Skeletal muscle satellite cell (primary cell): Measurements from ENCODE around the gene FAM234B. TPM values are rescaled to one million over a fixed set of nuclear protein-coding genes. Genes with fewer than 3 reads are reported as not detected.

Source experiments
- H3K27me3 ChIP-seq: 2 replicates; pipeline ENCODE4 v1.7.0; 2013; ENCODE audit warnings: low read length; ENCODE audit not compliant: control insufficient read depth, insufficient read depth
- H3K36me3 ChIP-seq: 2 replicates; pipeline ENCODE4 v1.7.0; 2013; ENCODE audit warnings: mild to moderate bottlenecking, control low read depth, low read length; ENCODE audit not compliant: insufficient read depth
- H3K4me1 ChIP-seq: 2 replicates; pipeline ENCODE4 v1.7.0; 2013; ENCODE audit warnings: low read length; ENCODE audit not compliant: control insufficient read depth, insufficient read depth
- H3K4me2 ChIP-seq: 2 replicates; pipeline ENCODE4 v1.7.0; 2013; ENCODE audit warnings: mild to moderate bottlenecking, low read length
- H3K4me3 ChIP-seq: 2 replicates; pipeline ENCODE4 v1.7.0; 2013; ENCODE audit warnings: low read length
- H3K9ac ChIP-seq: 2 replicates; pipeline ENCODE4 v1.7.0; 2013; ENCODE audit warnings: mild to moderate bottlenecking, low read depth, low read length, moderate library complexity
- H3K9me3 ChIP-seq: replicated peaks from 2 replicates; pipeline ENCODE4 v1.7.0; 2013; ENCODE audit warnings: mild to moderate bottlenecking, control low read depth, low read length
- total RNA-seq: library from RNA; depleted of rRNA; stranded (reverse); fragments of >200 nt; gene quantifications from 2 replicates; pipeline ENCODE4 v1.2.3, GENCODE V29; 2012; rRNA removed

The FAM234B gene
- 9.1 and 10.7 TPM in 2 replicates for total RNA-seq

GRCh38 chr12:13044002-13044905, at the start of gene FAM234B:
Gene FAM234B (plus strand): TSS chr12:13044381. CDS start chr12:13044404, 23 bp downstream.
- Histone ChIP-seq H3K36me3 (no peaks in the 10 kb centered on the region), H3K4me1 (peaks cover 12% of the 10 kb centered on the region), H3K27me3 (no peaks in the 10 kb centered on the region), H3K9ac (peak within 1 kb of the TSS; percentile 81), H3K4me3 (peak within 1 kb of the TSS; percentile 94), H3K9me3 (no peaks in the 10 kb centered on the region), H3K4me2 (peak within 1 kb of the TSS; percentile 90)

GRCh38 chr12:12995088-12995487, 49.1 kb upstream of the FAM234B start:
- Histone ChIP-seq H3K4me2 (no peak overlapping the region), H3K4me1 (peaks cover 42% of the 10 kb centered on the region), H3K9ac (no peak overlapping the region), H3K4me3 (no peak overlapping the region), H3K36me3 (peaks cover 5% of the 10 kb centered on the region), H3K9me3 (no peaks in the 10 kb centered on the region), H3K27me3 (no peaks in the 10 kb centered on the region)

- H3K9me3 ChIP-seq = no peaks in the 10 kb centered on the region
- H3K27me3 ChIP-seq = no peaks in the 10 kb centered on the region
- H3K4me3 ChIP-seq = no peak overlapping the region
- H3K36me3 ChIP-seq = peaks cover 5% of the 10 kb centered on the region
- no peak overlapping the region for H3K9ac ChIP-seq
- peaks cover 42% of the 10 kb centered on the region for H3K4me1 ChIP-seq
- H3K4me2 ChIP-seq = peak overlapping the region; percentile 22
Measured at GRCh38 chr12:12996209-12996608, 48.0 kb upstream of the FAM234B start.

- peaks cover 5% of the 10 kb centered on the region for H3K36me3 ChIP-seq
- no peak overlapping the region for H3K9ac ChIP-seq
- no peaks in the 10 kb centered on the region for H3K27me3 ChIP-seq
- peak overlapping the region; percentile 99 for H3K4me2 ChIP-seq
- H3K4me3 ChIP-seq = no peak overlapping the region
- H3K4me1 ChIP-seq = peaks cover 41% of the 10 kb centered on the region
- no peaks in the 10 kb centered on the region for H3K9me3 ChIP-seq
Measured at GRCh38 chr12:12997156-12997555, 47.0 kb upstream of the FAM234B start.

GRCh38 chr12:12997734-12998133, 46.4 kb upstream of the FAM234B start:
- Histone ChIP-seq H3K4me3 (peak overlapping the region; percentile 100), H3K9me3 (no peaks in the 10 kb centered on the region), H3K36me3 (peaks cover 5% of the 10 kb centered on the region), H3K9ac (no peak overlapping the region), H3K4me1 (peaks cover 36% of the 10 kb centered on the region), H3K27me3 (no peaks in the 10 kb centered on the region), H3K4me2 (peak overlapping the region; percentile 99)

- no peaks in the 10 kb centered on the region for H3K27me3 ChIP-seq
- peak overlapping the region; percentile 100 for H3K4me3 ChIP-seq
- peaks cover 5% of the 10 kb centered on the region for H3K36me3 ChIP-seq
- peak overlapping the region; percentile 99 for H3K4me2 ChIP-seq
- H3K9ac ChIP-seq = no peak overlapping the region
- no peaks in the 10 kb centered on the region for H3K9me3 ChIP-seq
- peaks cover 32% of the 10 kb centered on the region for H3K4me1 ChIP-seq
Measured at GRCh38 chr12:12998248-12998647, 45.9 kb upstream of the FAM234B start.

- H3K4me2 ChIP-seq = peak overlapping the region; percentile 99
- no peaks in the 10 kb centered on the region for H3K9me3 ChIP-seq
- H3K4me3 ChIP-seq = peak overlapping the region; percentile 100
- H3K27me3 ChIP-seq = no peaks in the 10 kb centered on the region
- peaks cover 28% of the 10 kb centered on the region for H3K4me1 ChIP-seq
- H3K36me3 ChIP-seq = peaks cover 5% of the 10 kb centered on the region
- peak overlapping the region; percentile 96 for H3K9ac ChIP-seq
Measured at GRCh38 chr12:12999271-12999958, 44.8 kb upstream of the FAM234B start.

- H3K4me1 ChIP-seq = peaks cover 28% of the 10 kb centered on the region
- H3K4me2 ChIP-seq = peak within 1 kb of the TSS; percentile 99
- no peaks in the 10 kb centered on the region for H3K9me3 ChIP-seq
- peaks cover 5% of the 10 kb centered on the region for H3K36me3 ChIP-seq
- no peaks in the 10 kb centered on the region for H3K27me3 ChIP-seq
- H3K4me3 ChIP-seq = peak within 1 kb of the TSS; percentile 100
- peak within 1 kb of the TSS; percentile 96 for H3K9ac ChIP-seq
Measured at GRCh38 chr12:12999959-13000615, 44.1 kb upstream of the FAM234B start, which contains the start of gene HEBP1. Gene HEBP1 (minus strand): TSS chr12:13000265. CDS start chr12:13000114, 151 bp downstream.

- Histone ChIP-seq H3K4me3 (peak overlapping the region; percentile 100), H3K9me3 (no peaks in the 10 kb centered on the region), H3K27me3 (no peaks in the 10 kb centered on the region), H3K9ac (peak overlapping the region; percentile 93), H3K4me2 (peak overlapping the region; percentile 94), H3K36me3 (peaks cover 1% of the 10 kb centered on the region), H3K4me1 (peaks cover 28% of the 10 kb centered on the region)
Measured at GRCh38 chr12:13000616-13000924, 43.6 kb upstream of the FAM234B start.

- Histone ChIP-seq H3K4me3 (peak overlapping the region; percentile 100), H3K9ac (peak overlapping the region; percentile 93), H3K36me3 (no peaks in the 10 kb centered on the region), H3K27me3 (no peaks in the 10 kb centered on the region), H3K4me2 (peak overlapping the region; percentile 94), H3K4me1 (peaks cover 28% of the 10 kb centered on the region), H3K9me3 (no peaks in the 10 kb centered on the region)
Measured at GRCh38 chr12:13000925-13001774, 43.0 kb upstream of the FAM234B start.

GRCh38 chr12:13001775-13002040, 42.5 kb upstream of the FAM234B start:
- H3K9ac ChIP-seq = peak overlapping the region; percentile 93
- H3K36me3 ChIP-seq = no peaks in the 10 kb centered on the region
- peaks cover 28% of the 10 kb centered on the region for H3K4me1 ChIP-seq
- H3K4me3 ChIP-seq = peak overlapping the region; percentile 100
- no peaks in the 10 kb centered on the region for H3K9me3 ChIP-seq
- H3K4me2 ChIP-seq = peak overlapping the region; percentile 94
- no peaks in the 10 kb centered on the region for H3K27me3 ChIP-seq
